ENCODE measurements around the gene HOXC6.

- no peak for TF ChIP-seq CTCF (conservative IDR thresholded peaks at IDR 0.05; ENCODE audit: low read depth, low read length)
- no peak for TF ChIP-seq EZH2phosphoT487 (IDR thresholded peaks at IDR 0.05; ENCODE audit: borderline replicate concordance, low read length)
Observed at GRCh38 chr12:54014377-54015017, 13.7 kb upstream of the HOXC6 start.

Measured in PC-3 (cell line).